Gastrocnemius medialis (tissue), 4 donors: ENCODE data around the gene CCDC93. TPM values are rescaled to one million over a fixed set of nuclear protein-coding genes. Genes with fewer than 3 reads are reported as not detected.

Experiments
- ATAC-seq, 2 donors: fragments of 150-250 bp; one replicate each; pipeline ENCODE4 v1.9.1; 2016
- DNase-seq, 2 donors: peaks; one replicate each; pipeline ENCODE4 v3.0.0-alpha.2; 2019
- H3K27ac ChIP-seq, 4 donors: fragments of 200-600 bp; sonication (generic); 1 replicate in 1 of 4; 2 replicates in 3 of 4; pipeline ENCODE4 v1.5.1; 2016 to 2018; ENCODE audit warnings: mild to moderate bottlenecking in 2 of 4, moderate library complexity in 1 of 4
- H3K27me3 ChIP-seq, 3 donors: fragments of 200-600 bp; sonication (generic) in 2 of 3; 1 replicate in 1 of 3; 2 replicates in 2 of 3; pipeline versions ENCODE4 v1.5.1 to v1.6.0; 2016 to 2019; ENCODE audit warnings: mild to moderate bottlenecking in 1 of 3, moderate library complexity in 1 of 3
- H3K36me3 ChIP-seq, 2 donors: fragments of 200-600 bp; sonication (generic) in 1 of 2; one replicate each; pipeline ENCODE4 v1.5.1; 2017 to 2018
- H3K4me1 ChIP-seq, 2 donors: fragments of 200-600 bp; sonication (generic) in 1 of 2; one replicate each; pipeline ENCODE4 v1.5.1; 2016 to 2017; ENCODE audit warnings: mild to moderate bottlenecking in 2 of 2
- H3K4me3 ChIP-seq, 4 donors: fragments of 200-600 bp; sonication (generic) in 3 of 4; 1 replicate in 1 of 4; 2 replicates in 3 of 4; pipeline ENCODE4 v1.5.1; 2016 to 2019; ENCODE audit warnings: mild to moderate bottlenecking in 2 of 4
- H3K9me3 ChIP-seq, 3 donors: fragments of 200-600 bp; sonication (generic) in 2 of 3; 1 replicate in 1 of 3; 2 replicates in 2 of 3; pipeline ENCODE4 v1.5.1; 2016 to 2019
- CTCF ChIP-seq, 5 experiments: fragments of 450-650 bp in 3 of 5; fragments of 200-600 bp in 2 of 5; sonication (generic) in 2 of 5; IDR thresholded peaks in 4 of 5; conservative IDR thresholded peaks in 1 of 5; 1 replicate in 4 of 5; 2 replicates in 1 of 5; pipeline ENCODE4 v1.5.1; 2016 to 2019; ENCODE audit warnings: antibody characterized with exemption in 5 of 5, mild to moderate bottlenecking in 3 of 5, moderate library complexity in 3 of 5
- POLR2A ChIP-seq, 2 donors: fragments of 450-650 bp; IDR thresholded peaks; one replicate each; pipeline ENCODE4 v1.6.1; 2017; ENCODE audit warnings: antibody characterized with exemption in 2 of 2, mild to moderate bottlenecking in 2 of 2, moderate library complexity in 2 of 2
- in situ Hi-C, 4 donors: fragments of 200-750 bp; cut with MboI; loops; one replicate each; pipeline versions ENCODE4 v1.15.0 to v1.8.0; 2017; ENCODE audit warnings: low sequenced_read_pairs in 4 of 4
- intact Hi-C: fragments of 100-400 bp; cut with DNase I; formaldehyde crosslinking; loops from one replicate; pipeline ENCODE4 v1.15.1; 2023; ENCODE audit warnings: low total_unique reads
- total RNA-seq, 4 donors: library from RNA; depleted of rRNA; stranded (reverse); fragments of >200 nt; gene quantifications; one replicate each; pipeline versions ENCODE4 v1.1.0 to v1.2.3, GENCODE V29; 2016

The CCDC93 gene
- total RNA-seq, 4 donors from 2014 or later, result 9.6 to 13.6 (median 12.8) TPM

GRCh38 chr2:117976581-117976980, 37.3 kb downstream of the CCDC93 start:
- DNase-seq, result no peak
- Histone ChIP-seq H3K27me3 (no peaks in the 10 kb centered on the region), H3K36me3 (peaks cover 0 to 55% of the 10 kb centered on the region in 2 donors), H3K4me3 (no peak overlapping the region), H3K9me3 (no peaks in the 10 kb centered on the region), H3K4me1 (peaks cover 0 to 4% of the 10 kb centered on the region in 2 donors), H3K27ac (no peak overlapping the region)
- no peak for ATAC-seq
- in situ Hi-C loops, result no loop called here
- no peak for TF ChIP-seq CTCF (IDR thresholded peaks at IDR 0.05 in 4 of 5, conservative IDR thresholded peaks at IDR 0.05 in 1 of 5)
- TF ChIP-seq POLR2A (IDR thresholded peaks at IDR 0.05), result no peak
- intact Hi-C loops, result no loop called here

DNA sequence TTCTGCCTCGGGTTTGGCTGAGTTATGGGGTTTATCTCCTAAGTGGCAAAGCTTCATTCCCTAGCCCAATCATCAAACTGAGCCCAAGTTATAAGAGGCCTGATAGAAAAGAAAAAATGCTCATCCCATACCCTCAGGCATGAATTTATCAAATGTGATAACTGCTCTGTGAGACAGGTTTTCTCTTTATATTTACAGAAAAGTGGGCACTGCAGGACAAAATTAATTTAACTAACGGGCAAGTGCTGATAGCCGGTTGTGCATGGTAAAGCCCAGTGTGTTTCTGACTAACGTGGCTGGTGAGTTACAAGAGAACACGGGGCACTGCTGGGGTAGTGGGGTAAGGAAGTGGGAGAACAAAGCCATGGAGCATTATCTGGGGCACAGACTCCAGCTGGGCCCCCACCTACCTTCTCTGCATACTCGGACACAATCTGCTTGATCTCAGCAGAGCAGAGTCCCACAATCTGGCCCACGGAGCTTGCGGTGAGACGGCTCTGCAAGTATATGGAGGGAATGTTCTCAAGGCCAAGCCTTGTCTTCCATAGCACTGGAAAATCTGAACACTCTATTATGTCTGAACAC, 40.3 kb downstream of the CCDC93 start:
- Histone ChIP-seq H3K27me3 (no peaks in the 10 kb centered on the region), H3K9me3 (no peaks in the 10 kb centered on the region), H3K4me1 (peaks cover 1 to 2% of the 10 kb centered on the region in 2 donors), H3K36me3 (peaks cover 3 to 76% of the 10 kb centered on the region in 2 donors), H3K4me3 (no peak overlapping the region), H3K27ac (no peak overlapping the region)
- TF ChIP-seq CTCF (IDR thresholded peaks at IDR 0.05 in 4 of 5, conservative IDR thresholded peaks at IDR 0.05 in 1 of 5) (no peak), POLR2A (IDR thresholded peaks at IDR 0.05) (no peak)
- intact Hi-C loops, result no loop called here
- ATAC-seq (no peak), DNase-seq (no peak)
- in situ Hi-C loops, result no loop called here

DNA sequence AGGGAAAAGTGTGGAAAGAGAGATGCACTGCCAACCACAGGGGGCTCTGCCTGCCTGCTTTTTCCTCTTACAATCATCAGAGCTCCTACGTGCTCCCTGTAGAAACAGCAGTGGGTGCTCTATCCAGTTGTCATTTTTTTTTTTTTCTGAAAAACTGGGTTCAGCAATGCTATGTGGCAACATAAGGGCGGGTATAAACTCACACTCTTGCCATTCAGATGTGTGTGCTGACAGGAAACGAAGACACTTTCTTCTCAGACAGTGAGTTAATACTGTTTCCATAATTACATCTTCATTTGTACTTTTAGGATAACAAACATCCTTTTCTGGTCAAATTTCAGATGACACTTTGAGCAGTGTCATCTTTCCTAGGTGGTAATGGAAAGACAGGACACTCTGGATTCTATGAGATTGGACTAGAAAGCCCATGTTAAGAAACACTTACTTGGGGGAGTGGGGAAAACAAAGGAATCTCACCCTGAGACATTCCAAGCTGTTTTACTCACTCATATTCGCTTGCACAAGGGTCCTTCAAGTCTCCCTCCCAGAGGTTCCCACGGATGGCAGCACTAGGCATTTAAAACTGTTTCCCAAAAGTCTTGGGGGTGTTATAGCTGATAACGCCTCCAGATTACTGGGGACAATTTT, 41.3 kb downstream of the CCDC93 start:
- Histone ChIP-seq H3K27ac (no peak overlapping the region), H3K36me3 (peaks cover 3 to 73% of the 10 kb centered on the region in 2 donors), H3K9me3 (no peaks in the 10 kb centered on the region), H3K4me3 (no peak overlapping the region), H3K27me3 (no peaks in the 10 kb centered on the region), H3K4me1 (peaks cover 0 to 10% of the 10 kb centered on the region in 2 donors)
- TF ChIP-seq POLR2A (IDR thresholded peaks at IDR 0.05) (no peak), CTCF (IDR thresholded peaks at IDR 0.05 in 4 of 5, conservative IDR thresholded peaks at IDR 0.05 in 1 of 5) (no peak)
- ATAC-seq (no peak), DNase-seq (no peak)
- in situ Hi-C loops (no loop called here), intact Hi-C loops (no loop called here)

DNA sequence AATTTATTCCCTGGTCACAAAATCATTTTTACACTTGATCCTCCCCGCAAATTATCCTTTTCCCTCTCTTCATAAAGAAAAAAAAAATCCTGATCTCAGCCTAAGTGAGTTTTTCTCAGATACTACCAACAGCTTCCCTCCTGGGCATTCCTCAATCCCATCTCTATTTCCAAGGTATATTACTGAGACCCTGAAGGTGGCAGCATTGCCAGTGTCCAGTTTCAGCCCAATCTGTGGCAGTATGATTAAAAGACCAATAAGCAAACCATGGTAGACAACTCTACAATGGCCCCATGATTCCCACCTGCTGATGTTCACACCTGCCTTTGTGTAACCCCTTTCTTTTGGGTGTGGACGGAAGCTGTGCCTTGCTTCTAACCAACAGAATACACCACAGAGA, 45.1 kb downstream of the CCDC93 start:
- intact Hi-C loops, result loop anchor here (2.0 kb wide), 1 partner anchor 34 kb away; no protein-coding TSS in a partner anchor
- in situ Hi-C loops, result no loop called here
- no peak for ATAC-seq
- TF ChIP-seq POLR2A (IDR thresholded peaks at IDR 0.05) (no peak), CTCF (IDR thresholded peaks at IDR 0.05 in 4 of 5, conservative IDR thresholded peaks at IDR 0.05 in 1 of 5) (no peak)
- H3K4me1 ChIP-seq, result peaks cover 8 to 20% of the 10 kb centered on the region in 2 donors
- H3K9me3 ChIP-seq, result no peaks in the 10 kb centered on the region
- no peak overlapping the region for H3K27ac ChIP-seq
- no peak for DNase-seq
- H3K4me3 ChIP-seq, result no peak overlapping the region
- H3K27me3 ChIP-seq, result no peaks in the 10 kb centered on the region
- H3K36me3 ChIP-seq, result peaks cover 3 to 53% of the 10 kb centered on the region in 2 donors
